MM.1S (cell line): ENCODE data around the gene WDR72.

Experiments
- DNase-seq: peaks from one replicate; pipeline ENCODE4 v3.0.0-alpha.2; 2015
- H2AFZ ChIP-seq: fragments of 300-600 bp; sonication (generic); 2 replicates; pipeline ENCODE4 v1.6.0; 2016; ENCODE audit warnings: antibody characterized with exemption, low read length
- H3F3A ChIP-seq: fragments of 300-600 bp; sonication (generic); 2 replicates; pipeline ENCODE4 v1.6.1; 2016; ENCODE audit warnings: mild to moderate bottlenecking, antibody characterized with exemption, low read length, moderate library complexity, mixed read lengths; ENCODE audit not compliant: insufficient read depth
- H3K27ac ChIP-seq: fragments of 300-600 bp; sonication (generic); 2 replicates; pipeline ENCODE4 v1.5.1; 2016; ENCODE audit warnings: mild to moderate bottlenecking, low read length
- H3K27me3 ChIP-seq: fragments of 300-600 bp; sonication (generic); replicated peaks from 2 replicates; pipeline ENCODE4 v1.6.0; 2016; ENCODE audit warnings: low read length; ENCODE audit not compliant: insufficient read depth
- H3K36me3 ChIP-seq: fragments of 300-600 bp; sonication (generic); replicated peaks from 2 replicates; pipeline ENCODE4 v1.6.1; 2016; ENCODE audit warnings: mild to moderate bottlenecking, low read length, mixed read lengths; ENCODE audit not compliant: insufficient read depth
- H3K4me1 ChIP-seq: fragments of 300-600 bp; sonication (generic); 2 replicates; pipeline ENCODE4 v1.6.1; 2016; ENCODE audit warnings: low read length, mixed read lengths
- H3K4me2 ChIP-seq: fragments of 300-600 bp; sonication (generic); 2 replicates; pipeline ENCODE4 v1.6.0; 2016; ENCODE audit warnings: low read depth, low read length
- H3K4me3 ChIP-seq: fragments of 300-600 bp; sonication (generic); 2 replicates; pipeline ENCODE4 v1.5.1; 2016; ENCODE audit warnings: low read length, mixed read lengths
- H3K79me2 ChIP-seq: fragments of 300-600 bp; sonication (generic); 2 replicates; pipeline ENCODE4 v1.6.1; 2016; ENCODE audit warnings: mixed run types, low read length, mixed read lengths
- H3K9ac ChIP-seq: fragments of 300-600 bp; sonication (generic); 2 replicates; pipeline ENCODE4 v1.6.1; 2016; ENCODE audit warnings: low read length, mixed read lengths
- H3K9me2 ChIP-seq: fragments of 300-600 bp; sonication (generic); replicated peaks from 2 replicates; pipeline ENCODE4 v1.6.1; 2016; ENCODE audit warnings: mild to moderate bottlenecking, low read length, mixed read lengths; ENCODE audit not compliant: insufficient read depth
- H3K9me3 ChIP-seq: fragments of 300-600 bp; sonication (generic); replicated peaks from 2 replicates; pipeline ENCODE4 v1.6.1; 2016; ENCODE audit warnings: mild to moderate bottlenecking, low read length, mixed read lengths; ENCODE audit not compliant: insufficient read depth
- H4K20me1 ChIP-seq: fragments of 300-600 bp; sonication (generic); 2 replicates; pipeline ENCODE4 v1.6.1; 2016; ENCODE audit warnings: mild to moderate bottlenecking, low read length, moderate library complexity, mixed read lengths; ENCODE audit not compliant: insufficient read depth
- CTCF ChIP-seq: fragments of 300-600 bp; sonication (generic); IDR thresholded peaks from 2 replicates; pipeline ENCODE4 v1.5.1; 2016; ENCODE audit warnings: antibody characterized with exemption, low read length, mixed read lengths
- EZH2 ChIP-seq: fragments of 300-600 bp; sonication (generic); optimal IDR thresholded peaks from 2 replicates; pipeline ENCODE3; 2017; ENCODE audit warnings: low read depth, mild to moderate bottlenecking, antibody characterized with exemption, low read length, mixed read lengths
- EZH2phosphoT487 ChIP-seq: fragments of 300-600 bp; sonication (generic); IDR thresholded peaks from 2 replicates; pipeline ENCODE4 v1.6.1; 2018; ENCODE audit warnings: antibody characterized with exemption, low read length

WDR72 gene

GRCh38 chr15:53534105-53534839, 225.2 kb downstream of the WDR72 start:
- Histone ChIP-seq H3K9ac (no peak overlapping the region), H4K20me1 (no peaks in the 10 kb centered on the region), H3K4me1 (no peaks in the 10 kb centered on the region), H3F3A (no peaks in the 10 kb centered on the region), H3K9me3 (no peaks in the 10 kb centered on the region), H3K79me2 (no peaks in the 10 kb centered on the region), H3K9me2 (no peaks in the 10 kb centered on the region; the same call in 1 of the 2 replicates), H2AFZ (no peak overlapping the region), H3K4me3 (no peak overlapping the region), H3K27me3 (no peaks in the 10 kb centered on the region), H3K4me2 (no peak overlapping the region), H3K27ac (no peak overlapping the region), H3K36me3 (no peaks in the 10 kb centered on the region)
- TF ChIP-seq CTCF (no peak), EZH2phosphoT487 (no peak), EZH2 (no peak)
- no peak for DNase-seq

GRCh38 chr15:53530761-53531160, 228.7 kb downstream of the WDR72 start:
- DNase-seq = no peak
- TF ChIP-seq EZH2phosphoT487 (no peak), CTCF (no peak), EZH2 (no peak)
- Histone ChIP-seq H3K9ac (no peak overlapping the region), H3K4me3 (no peak overlapping the region), H3K79me2 (no peaks in the 10 kb centered on the region), H3K27me3 (no peaks in the 10 kb centered on the region), H4K20me1 (no peaks in the 10 kb centered on the region), H3K4me2 (no peak overlapping the region), H3F3A (no peaks in the 10 kb centered on the region), H3K4me1 (no peaks in the 10 kb centered on the region), H3K27ac (no peak overlapping the region), H3K36me3 (no peaks in the 10 kb centered on the region), H3K9me2 (no peaks in the 10 kb centered on the region), H2AFZ (no peak overlapping the region), H3K9me3 (no peaks in the 10 kb centered on the region)

- no peaks in the 10 kb centered on the region for H4K20me1 ChIP-seq
- H3K27me3 ChIP-seq = no peaks in the 10 kb centered on the region
- H3K79me2 ChIP-seq = no peaks in the 10 kb centered on the region
- no peaks in the 10 kb centered on the region for H3F3A ChIP-seq
- H3K36me3 ChIP-seq = no peaks in the 10 kb centered on the region
- H3K4me2 ChIP-seq = no peak overlapping the region
- no peaks in the 10 kb centered on the region for H3K4me1 ChIP-seq
- TF ChIP-seq EZH2phosphoT487 = no peak
- TF ChIP-seq EZH2 = no peak
- TF ChIP-seq CTCF = no peak
- H3K4me3 ChIP-seq = no peak overlapping the region
- DNase-seq = no peak
- no peak overlapping the region for H3K9ac ChIP-seq
- no peaks in the 10 kb centered on the region for H3K9me2 ChIP-seq
- no peak overlapping the region for H3K27ac ChIP-seq
- H2AFZ ChIP-seq = no peak overlapping the region
- no peaks in the 10 kb centered on the region for H3K9me3 ChIP-seq
These were observed 231.5 kb downstream of the WDR72 start for GRCh38 chr15:53527996-53528395.
